Ammon's horn (tissue), 1 donor: ENCODE measurements around the gene CARD14.
"Not testable (repeated sequence)": the region's sequence is repeated elsewhere in the genome, so short reads cannot be mapped to it uniquely, and the experiment has no call there.

ENCODE experiments used
- DNase-seq: peaks from one replicate; pipeline ENCODE4 v3.0.0-alpha.2; 2016; ENCODE audit warnings: low spot score

The CARD14 gene

GRCh38 chr17:80253631-80254395 is 84.0 kb downstream of the CARD14 start:
- no peak for DNase-seq

GRCh38 chr17:80254396-80255251 is 84.8 kb downstream of the CARD14 start:
- DNase-seq: no peak

DNA sequence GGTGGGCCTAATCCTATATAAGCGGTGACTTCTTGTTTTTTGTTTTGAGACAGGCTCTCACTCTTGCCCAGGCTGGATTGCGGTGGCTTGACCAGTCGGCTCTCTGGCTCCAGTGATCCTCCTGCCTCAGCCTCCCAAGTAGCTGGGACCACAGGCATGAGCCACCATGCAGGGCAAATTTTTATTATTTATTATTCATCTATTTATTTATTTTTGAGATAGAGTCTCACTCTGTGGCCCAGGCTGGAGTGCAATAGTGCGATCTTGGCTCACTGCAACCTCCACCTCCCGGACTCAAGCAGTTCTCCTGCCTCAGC is 86.2 kb downstream of the CARD14 start:
- DNase-seq: no peak

GRCh38 chr17:80257716-80258213 is 87.9 kb downstream of the CARD14 start:
- no peak for DNase-seq

GRCh38 chr17:80258296-80258695 is 88.5 kb downstream of the CARD14 start:
- not testable (repeated sequence) for DNase-seq
